NCI-H446 treated with DMSO at 0.1 percent for 48 hours (cell line): ENCODE results near the gene ODF4.

Source experiments
- DNase-seq: peaks from one replicate; lab custom pipeline; 2025; lab: John Stamatoyannopoulos, UW

Gene ODF4

GRCh38 chr17:8339540-8339939 lies at the start of gene ODF4:
Gene ODF4, plus strand, starts transcription at chr17:8339840. Its CDS starts 212 bp downstream, at chr17:8340052.
- no peak for DNase-seq

GRCh38 chr17:8290043-8290442 lies 49.6 kb upstream of the ODF4 start:
- DNase-seq, result no peak

GRCh38 chr17:8292639-8293395 lies 46.8 kb upstream of the ODF4 start:
- DNase-seq, result no peak

GRCh38 chr17:8294361-8294760 lies 45.3 kb upstream of the ODF4 start:
- no peak for DNase-seq

GRCh38 chr17:8294814-8295316 lies 44.8 kb upstream of the ODF4 start:
- no peak for DNase-seq

GRCh38 chr17:8300226-8300625 lies 39.4 kb upstream of the ODF4 start:
- no peak for DNase-seq

- DNase-seq, result peak; percentile 56
These were observed 38.9 kb upstream of the ODF4 start for GRCh38 chr17:8300627-8301242.

GRCh38 chr17:8310601-8311123 lies 29.0 kb upstream of the ODF4 start:
- no peak for DNase-seq

GRCh38 chr17:8311131-8311790 lies 28.4 kb upstream of the ODF4 start:
- no peak for DNase-seq

GRCh38 chr17:8312251-8312650 lies 27.4 kb upstream of the ODF4 start:
- no peak for DNase-seq

- DNase-seq, result no peak
These were observed 26.7 kb upstream of the ODF4 start for GRCh38 chr17:8312726-8313600.

- no peak for DNase-seq
These were observed 24.6 kb upstream of the ODF4 start for GRCh38 chr17:8314797-8315763.

GRCh38 chr17:8315764-8316217 lies 23.8 kb upstream of the ODF4 start:
- DNase-seq, result no peak

- DNase-seq, result no peak
These were observed 21.4 kb upstream of the ODF4 start for GRCh38 chr17:8318010-8318935.

- DNase-seq, result no peak
These were observed 19.4 kb upstream of the ODF4 start for GRCh38 chr17:8320262-8320661.

GRCh38 chr17:8320990-8321389 lies 18.6 kb upstream of the ODF4 start:
- no peak for DNase-seq

- DNase-seq, result no peak
These were observed 17.6 kb upstream of the ODF4 start for GRCh38 chr17:8322061-8322460.

- DNase-seq, result no peak
These were observed 15.5 kb upstream of the ODF4 start for GRCh38 chr17:8324132-8324531.

GRCh38 chr17:8324923-8325322 lies 14.7 kb upstream of the ODF4 start:
- no peak for DNase-seq
